DND-41 (cell line): ENCODE measurements around the gene CLASRP.

Experiments used
- ATAC-seq: fragments of 200-7000 bp; cut with Tn5 transposase; 3 replicates; pipeline ENCODE4 v1.9.1; 2021; ENCODE audit warnings: low read depth; ENCODE audit not compliant: insufficient read depth
- DNase-seq: peaks from one replicate; pipeline ENCODE4 v3.0.0-alpha.2; 2020
- H2AFZ ChIP-seq: 2 replicates; pipeline ENCODE4 v1.6.0; 2012; ENCODE audit warnings: low read depth, low read length
- H3K27ac ChIP-seq: 2 replicates; pipeline ENCODE4 v1.5.1; 2012; ENCODE audit warnings: low read length, inconsistent platforms
- H3K27me3 ChIP-seq: fragments of 200-600 bp; sonication (generic); 2 replicates; pipeline ENCODE4 v1.6.0; 2012; ENCODE audit warnings: low read length, mild to moderate bottlenecking, inconsistent platforms; ENCODE audit not compliant: insufficient read depth, poor library complexity
- H3K36me3 ChIP-seq: 2 replicates; pipeline ENCODE4 v1.5.1; 2012; ENCODE audit warnings: low read length, inconsistent platforms; ENCODE audit not compliant: insufficient read depth
- H3K4me1 ChIP-seq: 2 replicates; pipeline ENCODE4 v1.5.1; 2012; ENCODE audit warnings: mild to moderate bottlenecking, low read length; ENCODE audit not compliant: insufficient read depth
- H3K4me2 ChIP-seq: 2 replicates; pipeline ENCODE4 v1.6.0; 2012; ENCODE audit warnings: mild to moderate bottlenecking, moderate library complexity, low read length, inconsistent platforms; ENCODE audit not compliant: insufficient read depth
- H3K4me3 ChIP-seq, 2 experiments: fragments of 200-600 bp in 1 of 2; shearing (Covaris generic) in 1 of 2; 2 replicates each; pipeline ENCODE4 v1.5.1; 2012 to 2016; ENCODE audit warnings: inconsistent platforms in 2 of 2, low read length in 2 of 2, mild to moderate bottlenecking in 2 of 2, low read depth in 1 of 2, moderate library complexity in 1 of 2
- H3K79me2 ChIP-seq: 2 replicates; pipeline ENCODE4 v1.6.0; 2012; ENCODE audit warnings: low read length, inconsistent platforms; ENCODE audit not compliant: insufficient read depth
- H3K9ac ChIP-seq: 2 replicates; pipeline ENCODE4 v1.6.0; 2012; ENCODE audit warnings: low read depth, mild to moderate bottlenecking, inconsistent platforms, low read length, moderate library complexity
- H3K9me3 ChIP-seq: 2 replicates; pipeline ENCODE4 v1.5.1; 2012; ENCODE audit warnings: low read length, moderate library complexity, mild to moderate bottlenecking, inconsistent platforms; ENCODE audit not compliant: insufficient read depth, severe bottlenecking
- H4K20me1 ChIP-seq: 2 replicates; pipeline ENCODE4 v1.6.0; 2012; ENCODE audit warnings: low read length; ENCODE audit not compliant: insufficient read depth
- CTCF ChIP-seq: IDR thresholded peaks from 2 replicates; pipeline ENCODE4 v1.5.1; 2012; ENCODE audit warnings: borderline replicate concordance, low read length, moderate library complexity, mild to moderate bottlenecking; ENCODE audit not compliant: poor library complexity, severe bottlenecking; ENCODE audit errors: extremely low read depth
- EZH2 ChIP-seq: IDR thresholded peaks from 3 replicates; pipeline ENCODE4 v1.6.1; 2012; ENCODE audit warnings: borderline replicate concordance, low read depth, mild to moderate bottlenecking, moderate library complexity, low read length, inconsistent platforms; ENCODE audit not compliant: severe bottlenecking

Gene CLASRP

GRCh38 chr19:45051929-45052579, 13.2 kb downstream of the CLASRP start:
- ATAC-seq (no peak), DNase-seq (no peak)
- Histone ChIP-seq H3K79me2 (peaks cover 67% of the 10 kb centered on the region), H3K36me3 (peaks cover 66% of the 10 kb centered on the region), H3K4me1 (no peaks in the 10 kb centered on the region), H3K9me3 (no peaks in the 10 kb centered on the region), H3K4me3 (no peak overlapping the region), H3K27me3 (no peaks in the 10 kb centered on the region), H3K9ac (no peak overlapping the region), H3K27ac (no peak overlapping the region), H3K4me2 (no peak overlapping the region), H4K20me1 (peaks cover 72% of the 10 kb centered on the region), H2AFZ (no peak overlapping the region)
- TF ChIP-seq EZH2 (no peak), CTCF (no peak)

GRCh38 chr19:45056831-45057230, 18.0 kb downstream of the CLASRP start:
- TF ChIP-seq CTCF (no peak), EZH2 (no peak)
- ATAC-seq (no peak), DNase-seq (no peak)
- H3K36me3 ChIP-seq = peaks cover 93% of the 10 kb centered on the region
- no peaks in the 10 kb centered on the region for H3K4me1 ChIP-seq
- no peak overlapping the region for H2AFZ ChIP-seq
- H3K4me3 ChIP-seq = no peak overlapping the region
- H3K27ac ChIP-seq = no peak overlapping the region
- peaks cover 23% of the 10 kb centered on the region for H3K79me2 ChIP-seq
- H4K20me1 ChIP-seq = peaks cover 65% of the 10 kb centered on the region
- no peaks in the 10 kb centered on the region for H3K9me3 ChIP-seq
- no peaks in the 10 kb centered on the region for H3K27me3 ChIP-seq
- no peak overlapping the region for H3K9ac ChIP-seq
- H3K4me2 ChIP-seq = no peak overlapping the region

GRCh38 chr19:45057444-45057843, 18.6 kb downstream of the CLASRP start:
- Histone ChIP-seq H3K4me2 (no peak overlapping the region), H3K27ac (no peak overlapping the region), H3K9ac (no peak overlapping the region), H3K36me3 (peaks cover 90% of the 10 kb centered on the region), H3K27me3 (no peaks in the 10 kb centered on the region), H3K9me3 (no peaks in the 10 kb centered on the region), H4K20me1 (peaks cover 59% of the 10 kb centered on the region), H3K79me2 (peaks cover 17% of the 10 kb centered on the region), H2AFZ (no peak overlapping the region), H3K4me3 (no peak overlapping the region), H3K4me1 (no peaks in the 10 kb centered on the region)
- DNase-seq (no peak), ATAC-seq (no peak)
- TF ChIP-seq EZH2 (no peak), CTCF (no peak)

GRCh38 chr19:45058622-45059159, 19.8 kb downstream of the CLASRP start:
- Histone ChIP-seq H3K27me3 (no peaks in the 10 kb centered on the region), H3K9ac (no peak overlapping the region), H3K4me1 (no peaks in the 10 kb centered on the region), H4K20me1 (peaks cover 50% of the 10 kb centered on the region), H3K36me3 (peaks cover 92% of the 10 kb centered on the region), H2AFZ (no peak overlapping the region), H3K4me2 (no peak overlapping the region), H3K79me2 (peaks cover 10% of the 10 kb centered on the region; the same call in 1 of the 2 replicates), H3K9me3 (no peaks in the 10 kb centered on the region), H3K4me3 (no peak overlapping the region), H3K27ac (no peak overlapping the region)
- TF ChIP-seq CTCF = no peak
- TF ChIP-seq EZH2 = no peak
- ATAC-seq (no peak), DNase-seq (no peak)
